Sciatic nerve (tissue), 2 donors: ENCODE measurements around the gene DMRTB1. TPM values are rescaled to one million over a fixed set of nuclear protein-coding genes. Genes with fewer than 3 reads are reported as not detected.
"Not testable (repeated sequence)": the region's sequence is repeated elsewhere in the genome, so short reads cannot be mapped to it uniquely, and the experiment has no call there.

Experiments
- ATAC-seq: fragments of 200-7000 bp; cut with Tn5 transposase; one replicate; pipeline ENCODE4 v1.9.1; 2020; ENCODE audit warnings: mild to moderate bottlenecking, moderate library complexity
- DNase-seq: peaks from one replicate; pipeline ENCODE4 v3.0.0-alpha.2; 2020; ENCODE audit warnings: low spot score
- intact Hi-C: fragments of 100-400 bp; cut with DNase I; formaldehyde crosslinking; loops from one replicate; pipeline ENCODE4 v1.14.2; 2022
- total RNA-seq: library from RNA; stranded (reverse); fragmentation: NEBNext Ultra II Directional; extraction: Animal tissue kit (Norgen Biotek cat#: 25700); gene quantifications from one replicate; pipeline ENCODE4 v1.2.1, GENCODE V29; 2021
- donor health status: DM: no; HTN: no; CAD: no.
- donor health status: DM: no; HTN: no; CAD: no.

DMRTB1 gene
- total RNA-seq, 1 donor from 2014 or later, result not detected

DNA sequence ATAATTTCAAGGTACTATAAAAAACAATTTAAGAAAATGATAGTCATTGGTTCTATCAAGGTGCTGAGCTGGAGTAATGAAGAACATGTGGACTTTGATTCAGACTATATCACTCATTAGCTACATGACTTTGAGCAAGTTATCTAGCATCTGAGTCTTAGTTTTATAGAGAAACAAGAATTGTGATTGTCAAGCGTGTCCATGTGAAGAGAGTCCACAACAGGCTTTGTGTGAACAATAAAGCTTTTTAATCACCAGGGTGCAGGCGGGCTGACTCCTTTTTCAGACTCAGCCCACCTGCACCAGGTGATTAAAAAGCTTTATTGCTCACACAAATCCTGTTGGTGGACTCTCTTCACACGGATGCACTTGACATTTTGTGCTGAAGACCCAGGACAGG, 26.6 kb upstream of the DMRTB1 start:
- ATAC-seq, result no peak
- DNase-seq, result no peak
- intact Hi-C loops, result no loop called here

DNA sequence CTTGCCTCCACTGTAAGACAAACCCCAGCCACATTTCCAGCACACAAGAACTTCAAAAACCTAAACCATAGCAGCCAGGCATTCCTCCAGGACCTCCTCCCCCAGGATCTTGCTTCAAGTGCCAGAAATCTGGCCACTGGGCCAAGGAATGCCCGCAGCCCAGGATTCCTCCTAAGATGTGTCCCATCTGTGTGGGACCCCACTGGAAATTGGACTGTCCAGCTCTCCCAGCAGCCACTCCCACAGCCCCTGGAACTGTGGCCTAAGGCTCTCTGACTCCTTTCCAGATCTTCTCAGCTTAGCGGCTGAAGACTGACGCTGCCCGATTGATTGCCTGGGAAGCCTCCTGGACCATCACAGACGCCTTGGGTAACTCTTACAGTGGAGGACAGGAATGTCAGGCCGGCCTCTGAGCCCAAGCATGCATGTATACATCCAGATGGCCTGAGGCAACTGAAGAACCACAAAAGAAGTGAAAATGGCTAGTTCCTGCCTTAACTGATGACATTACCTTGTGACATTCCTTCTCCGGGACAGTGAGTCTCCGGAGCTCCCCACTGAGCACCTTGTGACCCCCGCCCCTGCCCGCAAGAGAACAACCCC, 24.7 kb upstream of the DMRTB1 start:
- DNase-seq, ATAC-seq, intact Hi-C loops: not testable (repeated sequence)

DNA sequence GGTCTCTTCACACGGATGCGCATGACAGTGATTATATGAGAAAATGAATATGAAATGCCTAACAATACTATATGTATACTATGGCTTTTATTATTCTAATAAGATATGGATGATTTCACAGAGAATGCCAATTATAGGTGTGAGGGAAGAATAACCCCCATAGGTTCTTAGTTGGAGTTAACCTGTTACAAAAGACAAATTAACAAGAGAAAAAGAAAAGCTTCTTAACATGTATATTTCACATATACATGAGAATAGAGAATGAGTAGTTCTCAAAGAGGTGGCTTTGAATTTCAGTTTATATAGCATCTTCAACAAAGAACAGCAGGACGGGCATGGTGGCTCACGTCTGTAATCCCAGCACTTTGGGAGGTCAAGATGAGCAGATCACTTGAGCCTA, 24.0 kb upstream of the DMRTB1 start:
- DNase-seq (no peak), ATAC-seq (no peak)
- intact Hi-C loops, result no loop called here

DNA sequence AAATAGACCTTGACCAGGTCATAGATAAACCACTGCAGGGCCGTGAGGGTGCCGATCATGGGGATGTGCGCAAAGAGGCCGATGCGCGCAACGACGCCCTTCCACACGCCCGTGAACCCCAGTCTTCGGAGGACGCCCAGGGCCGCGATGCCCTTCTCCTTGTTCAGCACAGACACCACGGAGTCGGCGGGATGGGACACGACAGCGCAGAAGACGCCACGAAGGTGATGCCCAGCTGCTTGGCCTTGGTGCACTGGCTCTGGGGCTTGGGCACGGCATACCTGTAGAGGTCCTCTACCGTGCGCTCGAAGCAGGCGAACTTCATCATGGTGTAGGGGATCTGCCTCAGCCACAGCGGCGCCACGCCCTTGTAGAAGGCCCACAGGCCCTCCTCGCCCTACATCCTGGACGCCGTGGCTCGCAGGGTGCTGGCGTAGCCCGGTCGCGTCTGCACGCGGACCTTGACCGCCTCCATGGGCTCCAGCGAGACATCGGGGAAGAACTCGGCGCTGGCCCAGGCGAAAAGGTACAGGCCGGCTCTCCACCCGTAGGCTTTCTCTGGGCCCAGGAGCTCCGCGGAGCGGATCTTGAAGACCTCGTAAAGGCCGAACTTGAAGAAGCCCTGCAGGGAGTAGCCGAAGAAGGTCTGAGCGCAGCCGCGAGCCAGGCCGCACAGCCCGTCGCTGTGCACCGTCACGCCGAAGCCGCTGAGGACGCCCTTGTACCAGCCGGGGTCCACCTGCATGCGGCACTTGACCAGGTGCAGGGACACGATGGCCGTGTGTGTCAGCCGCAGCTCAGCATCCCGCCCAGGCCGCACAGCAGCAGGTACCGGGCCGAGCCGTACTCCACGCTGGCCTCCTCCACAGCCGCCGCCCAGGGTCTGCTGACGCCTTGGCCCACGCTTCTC, 20.5 kb upstream of the DMRTB1 start:
- ATAC-seq, result no peak
- intact Hi-C loops, result no loop called here
- no peak for DNase-seq

DNA sequence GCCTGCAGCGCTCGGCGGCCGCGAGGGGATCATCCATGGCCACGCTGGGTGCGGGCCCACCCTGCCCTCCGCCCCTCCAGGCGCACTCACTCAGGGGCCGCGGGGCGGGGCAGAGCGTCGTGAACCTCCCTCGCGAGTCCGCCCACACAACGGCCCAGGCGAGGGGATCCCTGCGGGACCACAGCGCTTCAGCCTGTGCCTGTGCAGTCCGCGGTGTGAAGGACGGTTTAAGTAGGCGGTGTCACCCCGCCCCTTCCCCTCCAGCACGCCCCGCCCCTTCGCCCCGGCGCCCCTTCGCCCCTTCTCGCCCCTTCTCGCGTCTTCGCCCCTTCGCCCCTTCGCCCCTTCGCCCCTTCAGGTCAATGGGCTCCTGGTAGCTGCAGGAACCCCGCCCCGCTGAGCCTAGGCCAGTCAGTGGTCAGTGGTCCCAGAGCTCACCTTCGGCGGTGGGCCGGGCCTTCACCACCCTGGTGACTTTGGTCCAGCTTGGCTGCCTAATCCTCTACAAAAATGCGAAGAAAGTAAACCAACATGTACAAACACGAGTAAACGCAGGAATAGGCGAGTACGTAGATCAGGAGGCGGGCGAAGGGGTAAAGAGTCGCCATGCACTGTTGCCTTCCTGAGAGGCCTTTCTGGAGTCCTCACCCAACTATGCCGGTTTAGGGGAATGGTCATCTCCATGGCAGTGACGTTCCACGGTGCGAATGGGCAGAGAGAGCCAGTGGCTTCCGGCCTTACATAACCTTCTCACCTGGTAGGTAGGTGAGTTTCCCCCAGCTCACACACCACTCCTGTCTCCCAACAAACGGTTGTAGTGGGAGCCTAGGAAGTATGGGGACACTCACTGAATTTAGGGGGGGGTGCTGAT, 19.6 kb upstream of the DMRTB1 start:
- no peak for ATAC-seq

GRCh38 chr1:53440633-53441032, 18.6 kb upstream of the DMRTB1 start:
- intact Hi-C loops, result no loop called here
- ATAC-seq, result no peak
- DNase-seq, result no peak

More for the DNA sequence above, 19.6 kb upstream of the DMRTB1 start:
- DNase-seq, result no peak
- intact Hi-C loops, result no loop called here

DNA sequence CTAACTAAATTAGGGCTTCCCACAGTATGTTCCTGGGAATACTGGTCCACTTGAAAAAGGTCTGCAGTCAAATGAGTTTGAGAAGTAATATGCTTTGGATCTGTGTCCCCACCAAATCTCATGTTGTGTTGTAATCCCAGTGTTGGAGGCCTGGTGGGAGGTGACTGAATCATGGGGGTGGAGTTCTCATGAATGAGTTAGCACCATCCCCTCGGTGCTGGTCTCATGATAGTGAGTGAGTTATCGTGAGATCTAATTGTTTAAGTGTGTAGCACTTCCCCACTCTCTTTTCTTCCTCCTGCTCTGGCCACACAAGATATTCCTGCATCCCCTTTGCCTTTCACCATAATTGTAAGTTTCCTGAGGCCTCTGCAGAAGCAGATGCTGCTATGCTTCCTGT, 16.9 kb upstream of the DMRTB1 start:
- no peak for ATAC-seq
- no peak for DNase-seq
- intact Hi-C loops, result no loop called here

DNA sequence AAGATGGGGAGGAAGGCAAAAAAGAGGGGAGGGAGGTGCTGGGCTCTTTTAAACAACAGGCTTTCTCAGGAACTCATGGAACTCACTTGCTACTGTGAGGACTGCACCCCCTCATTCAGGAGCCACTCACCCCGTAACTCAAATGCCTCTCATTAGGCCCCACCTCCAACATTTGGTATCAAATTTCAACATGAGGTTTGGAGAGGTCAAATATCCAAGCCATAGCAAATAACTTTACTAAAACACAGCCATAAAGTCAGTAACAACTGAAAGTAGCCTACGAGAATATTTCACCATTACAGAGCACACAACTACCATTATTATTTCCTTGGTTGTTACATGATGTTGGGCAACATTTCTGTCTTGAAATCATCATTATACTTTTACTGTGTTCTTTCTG, 13.1 kb upstream of the DMRTB1 start:
- ATAC-seq (no peak), DNase-seq (no peak)
- intact Hi-C loops, result no loop called here

- intact Hi-C loops, result no loop called here
- DNase-seq (no peak), ATAC-seq (no peak)
Observed at GRCh38 chr1:53447413-53447812, 11.8 kb upstream of the DMRTB1 start.

DNA sequence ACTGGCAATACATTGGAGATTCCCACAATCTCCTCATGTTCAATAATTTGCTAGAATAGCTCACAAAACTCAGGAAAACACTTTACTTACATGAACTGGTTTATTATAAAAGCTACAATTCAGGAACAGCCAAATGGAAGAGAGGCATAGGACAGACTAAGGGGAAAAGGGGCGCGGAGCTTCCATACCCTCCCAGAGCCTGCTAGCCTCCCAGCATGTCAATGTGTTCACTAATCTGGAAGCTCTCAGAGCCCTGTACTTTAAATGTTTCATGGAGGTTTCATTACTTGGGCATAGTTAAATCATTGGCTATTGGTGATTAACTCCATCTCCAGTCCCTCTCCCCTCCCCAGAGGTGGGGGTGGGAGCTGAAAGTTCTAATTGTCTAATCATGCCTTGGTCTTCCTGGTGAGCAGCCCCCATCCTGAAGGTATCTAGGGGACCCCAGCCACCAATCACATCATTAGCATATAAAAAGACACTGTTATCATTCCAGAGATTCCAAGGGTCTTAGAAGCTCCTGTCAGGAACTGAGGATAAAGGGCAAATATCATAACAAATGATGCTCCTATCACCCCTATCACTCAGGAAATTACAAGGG, 10.9 kb upstream of the DMRTB1 start:
- intact Hi-C loops, result no loop called here
- no peak for ATAC-seq
- no peak for DNase-seq

DNA sequence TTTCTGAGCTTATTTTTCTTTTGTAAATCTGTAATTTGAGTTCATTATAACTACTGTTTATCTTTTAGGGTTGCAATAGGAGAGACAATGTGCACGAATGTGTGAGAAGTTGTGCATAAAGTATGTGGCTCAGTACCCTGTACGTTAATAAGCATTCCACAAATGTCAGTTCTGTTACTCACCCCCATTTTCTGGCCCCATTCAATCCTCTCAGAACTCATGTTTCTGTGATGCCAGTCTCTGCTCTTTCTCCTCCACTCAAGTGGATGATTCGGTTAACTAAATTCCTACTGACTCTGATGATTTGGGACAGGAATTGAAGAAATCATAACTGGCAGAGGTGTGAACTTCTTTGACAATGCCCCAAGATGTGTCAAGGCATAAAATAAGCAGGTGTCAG, 10.2 kb upstream of the DMRTB1 start:
- ATAC-seq (no peak), DNase-seq (no peak)
- intact Hi-C loops, result no loop called here

GRCh38 chr1:53449693-53450092, 9.5 kb upstream of the DMRTB1 start:
- intact Hi-C loops, result no loop called here
- no peak for DNase-seq
- ATAC-seq, result no peak

DNA sequence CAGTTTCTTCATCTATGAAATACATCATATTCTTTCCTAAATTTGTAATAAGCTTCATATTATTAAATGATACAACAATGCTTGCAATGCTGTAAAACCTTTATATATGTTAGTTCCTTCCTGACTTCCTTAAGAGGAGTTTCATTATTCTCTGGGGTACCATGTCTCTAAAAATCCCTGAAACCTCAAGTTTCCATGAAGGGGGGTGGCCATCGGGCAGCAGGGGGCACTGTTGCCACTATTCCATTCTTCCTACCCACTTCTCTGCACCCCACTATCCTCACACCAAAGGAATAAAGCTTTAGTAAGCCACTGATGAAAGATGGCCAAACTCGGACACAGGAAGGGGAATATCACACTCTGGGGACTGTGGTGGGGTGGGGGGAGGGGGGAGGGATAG, 9.0 kb upstream of the DMRTB1 start:
- no peak for ATAC-seq
- intact Hi-C loops, result no loop called here
- DNase-seq, result no peak

DNA sequence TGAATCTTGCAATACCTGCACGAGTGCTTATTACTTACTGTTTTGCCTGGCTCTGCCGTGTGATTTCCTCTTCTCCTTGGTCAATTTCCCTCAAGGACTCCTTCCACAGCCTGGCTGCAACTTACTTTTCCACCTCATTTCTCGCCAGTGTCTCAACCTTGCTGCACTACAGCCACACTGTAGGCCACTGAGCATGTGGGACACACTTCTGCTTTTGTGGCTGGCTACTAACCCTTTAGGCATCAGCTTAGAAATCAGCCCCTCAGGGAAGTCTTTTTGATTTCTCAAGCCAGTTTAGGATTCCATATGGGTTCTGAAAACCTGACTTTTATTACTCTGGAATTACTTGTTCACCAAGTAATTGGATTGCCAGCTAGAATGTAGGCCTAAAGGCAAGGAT, 5.2 kb upstream of the DMRTB1 start:
- DNase-seq (no peak), ATAC-seq (no peak)
- intact Hi-C loops, result no loop called here

DNA sequence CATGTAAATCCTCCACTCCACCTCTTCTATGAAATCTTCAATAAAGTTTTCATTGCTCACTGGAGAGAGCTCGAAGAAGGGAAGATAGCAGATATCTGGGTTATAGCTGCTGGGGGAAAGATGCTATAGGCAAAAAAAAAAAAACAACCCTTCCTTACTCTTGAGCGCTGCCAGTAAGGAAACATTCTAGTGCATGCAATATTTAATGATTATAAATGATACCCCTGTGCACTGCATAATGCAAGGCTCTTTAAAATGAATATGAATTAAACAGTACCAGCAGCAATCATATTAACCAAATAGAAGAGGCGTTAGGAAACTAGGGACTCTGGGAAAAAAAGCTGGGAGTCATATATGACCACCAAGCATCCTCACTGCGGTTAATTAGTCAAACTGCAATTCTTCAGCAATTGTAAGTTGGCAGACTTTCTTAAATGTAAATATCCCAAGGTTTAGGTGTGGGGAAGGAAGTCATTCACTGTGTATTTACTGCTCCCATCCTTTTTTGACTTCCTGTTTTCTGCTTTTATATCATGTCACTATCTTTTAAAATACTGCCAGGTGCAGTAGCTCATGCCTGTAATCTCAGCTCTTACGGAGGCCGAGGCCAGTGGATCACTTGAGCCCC, 3.7 kb upstream of the DMRTB1 start:
- no peak for DNase-seq
- ATAC-seq, result no peak

GRCh38 chr1:53458634-53459033, 565 bp upstream of the DMRTB1 start:
- DNase-seq (no peak), ATAC-seq (no peak)
- intact Hi-C loops, result no loop called here

More for the DNA sequence above, 3.7 kb upstream of the DMRTB1 start:
- intact Hi-C loops, result no loop called here

GRCh38 chr1:53460211-53460634, 1.0 kb downstream of the DMRTB1 start:
- intact Hi-C loops, result no loop called here
- DNase-seq (no peak), ATAC-seq (no peak)

DNA sequence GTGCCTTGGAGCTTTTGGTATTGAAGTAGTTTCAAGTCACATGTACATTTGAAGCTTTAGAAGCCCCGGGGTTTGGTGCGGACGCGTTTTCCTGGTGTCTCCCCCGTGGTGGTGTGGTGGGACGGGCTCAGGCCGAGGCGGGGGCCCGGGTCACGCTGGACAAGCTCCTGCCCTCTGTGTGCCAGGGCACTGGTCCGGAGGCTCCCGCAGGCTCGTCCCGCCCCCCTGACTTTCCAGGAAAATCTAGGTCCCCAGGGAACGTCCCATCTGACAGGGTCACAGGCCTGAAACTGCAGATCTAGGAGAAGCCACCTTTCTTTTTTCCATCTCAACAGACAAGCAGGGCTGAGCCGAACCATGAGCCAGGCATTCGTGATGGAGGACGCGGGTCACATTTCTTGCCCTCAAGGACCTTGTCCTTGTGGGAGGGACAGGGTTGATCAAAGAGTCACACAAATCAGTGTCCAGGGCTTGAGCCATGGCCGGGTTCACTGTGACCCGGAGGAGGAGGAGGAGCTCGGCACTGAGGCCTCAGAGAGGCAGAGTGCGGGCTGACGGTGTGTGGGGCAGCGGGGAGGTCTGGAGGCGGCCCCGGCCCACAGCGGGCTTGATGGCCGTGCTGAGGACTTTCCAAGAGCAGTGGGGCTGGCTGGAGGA, 1.6 kb downstream of the DMRTB1 start:
- ATAC-seq, result no peak
- no peak for DNase-seq
- intact Hi-C loops, result no loop called here
